DMS 273 (cell line): ENCODE results near the gene ITGA2B.
"Not testable (repeated sequence)": the region's sequence is repeated elsewhere in the genome, so short reads cannot be mapped to it uniquely, and the experiment has no call there.

Experiments used
- DNase-seq: peaks from one replicate; lab custom pipeline; 2025; ENCODE audit not compliant: unreplicated experiment; lab: John Stamatoyannopoulos, UW

ITGA2B gene

DNA sequence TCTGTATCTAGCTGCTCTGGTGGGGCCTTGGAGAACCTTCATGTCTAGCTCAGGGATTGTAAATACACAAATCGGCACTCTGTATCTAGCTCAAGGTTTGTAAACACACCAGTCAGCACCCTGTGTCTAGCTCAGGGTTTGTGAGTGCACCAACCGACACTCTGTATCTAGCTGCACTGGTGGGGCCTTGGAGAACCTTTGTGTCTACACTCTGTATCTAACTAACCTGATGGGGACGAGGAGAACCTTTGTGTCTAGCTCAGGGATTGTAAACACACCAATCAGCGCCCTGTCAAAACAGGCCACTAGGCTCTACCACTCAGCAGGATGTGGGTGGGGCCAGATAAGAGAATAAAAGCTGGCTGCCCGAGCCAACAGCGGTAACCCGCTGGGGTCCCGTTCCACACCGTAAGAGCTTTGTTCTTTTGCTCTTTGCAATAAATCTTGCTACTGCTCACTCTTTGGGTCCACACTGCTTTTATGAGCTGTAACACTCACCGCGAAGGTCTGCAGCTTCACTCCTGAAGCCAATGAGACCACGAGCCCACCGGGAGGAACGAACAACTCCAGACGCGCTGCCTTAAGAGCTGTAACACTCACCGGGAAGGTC is 19.9 kb downstream of the ITGA2B start:
- DNase-seq, result not testable (repeated sequence)

DNA sequence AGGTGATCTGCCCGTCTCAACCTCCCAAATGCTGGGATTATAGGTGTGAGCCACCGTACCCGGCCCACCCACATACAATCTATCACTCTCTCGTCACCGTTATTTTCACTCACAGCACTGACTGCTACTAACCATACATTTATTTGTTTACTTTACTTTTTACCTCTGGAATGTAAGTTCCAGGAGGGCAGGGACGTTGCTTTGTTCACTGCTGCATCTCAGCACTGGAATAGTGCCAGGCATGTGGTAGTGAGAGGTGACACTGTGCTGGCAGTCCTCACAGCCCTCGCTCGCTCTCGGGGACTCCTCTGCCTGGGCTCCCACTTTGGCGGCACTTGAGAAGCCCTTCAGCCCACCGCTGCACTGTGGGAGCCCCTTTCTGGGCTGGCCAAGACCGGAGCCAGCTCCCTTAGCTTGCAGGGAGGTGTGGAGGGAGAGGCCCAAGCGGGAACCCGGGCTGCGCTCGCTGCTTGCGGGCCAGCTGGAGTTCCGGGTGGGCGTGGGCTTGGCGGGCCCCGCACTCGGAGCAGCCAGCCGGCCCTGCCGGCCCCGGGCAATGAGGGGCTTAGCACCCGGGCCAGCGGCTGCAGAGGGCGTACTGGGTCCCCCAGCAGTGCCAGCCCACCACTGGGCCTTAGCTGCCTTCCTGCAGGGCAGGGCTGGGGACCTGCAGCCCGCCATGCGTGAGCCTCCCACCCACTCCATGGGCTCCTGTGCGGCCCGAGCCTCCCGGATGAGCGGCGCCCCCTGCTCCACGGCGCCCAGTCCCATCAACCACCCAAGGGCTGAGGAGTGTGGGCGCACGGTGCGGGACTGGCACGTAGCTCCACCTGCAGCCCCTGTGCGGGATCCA is 20.8 kb downstream of the ITGA2B start:
- not testable (repeated sequence) for DNase-seq

DNA sequence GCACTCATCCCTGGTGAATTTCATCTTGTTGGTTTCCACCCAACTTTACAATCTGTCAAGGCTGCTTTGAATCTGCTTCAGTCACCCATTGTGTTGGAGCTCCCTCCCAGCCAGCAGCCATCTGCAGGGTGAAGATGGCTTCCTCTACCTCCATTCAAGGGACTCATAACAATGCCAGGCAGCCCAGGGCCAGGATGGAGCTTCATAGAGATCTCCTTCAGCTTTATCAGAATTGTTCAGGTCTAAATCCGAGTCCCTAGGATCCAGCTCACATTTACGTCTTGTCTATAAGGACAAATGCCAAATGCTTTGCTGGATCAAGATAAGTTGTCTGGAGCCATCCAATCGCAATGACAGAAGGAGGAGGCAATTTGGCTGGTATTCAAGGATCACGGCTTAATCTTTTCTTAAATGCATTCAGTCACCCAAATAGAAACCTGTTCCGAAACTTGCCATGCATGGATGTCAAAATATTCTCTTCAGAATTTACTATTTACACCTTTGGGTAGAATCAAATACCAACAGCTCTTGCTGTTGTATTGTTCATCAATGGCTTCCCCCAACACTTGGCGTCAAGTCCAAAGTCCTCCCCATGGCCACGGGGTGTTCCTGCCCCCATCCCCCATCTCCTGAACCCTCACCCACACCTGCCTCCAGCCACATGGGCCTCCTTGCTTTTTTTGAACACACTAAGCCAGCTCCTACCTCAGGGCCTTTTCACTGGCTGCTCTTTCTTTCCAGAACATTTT is 22.0 kb downstream of the ITGA2B start:
- peak; percentile 62 for DNase-seq

DNA sequence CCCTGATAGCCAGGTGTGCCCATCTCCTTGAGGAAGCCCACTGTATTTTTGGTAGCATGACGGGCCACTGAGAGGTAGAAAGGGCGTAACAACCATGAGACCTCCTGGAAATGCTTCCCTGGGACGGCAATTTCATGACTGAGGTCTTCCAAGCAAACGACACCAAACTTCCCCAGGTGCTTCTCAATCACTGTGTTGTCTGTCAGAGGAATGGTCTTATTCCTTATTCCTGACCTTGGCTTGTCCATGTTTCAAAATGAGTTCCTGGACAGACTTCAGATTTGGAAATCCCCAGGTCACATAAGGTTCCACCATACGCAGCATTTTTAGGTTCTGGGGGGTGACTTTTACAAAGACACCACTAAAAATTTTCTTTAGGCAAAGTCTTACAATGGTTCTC is 24.4 kb downstream of the ITGA2B start:
- not testable (repeated sequence) for DNase-seq

DNA sequence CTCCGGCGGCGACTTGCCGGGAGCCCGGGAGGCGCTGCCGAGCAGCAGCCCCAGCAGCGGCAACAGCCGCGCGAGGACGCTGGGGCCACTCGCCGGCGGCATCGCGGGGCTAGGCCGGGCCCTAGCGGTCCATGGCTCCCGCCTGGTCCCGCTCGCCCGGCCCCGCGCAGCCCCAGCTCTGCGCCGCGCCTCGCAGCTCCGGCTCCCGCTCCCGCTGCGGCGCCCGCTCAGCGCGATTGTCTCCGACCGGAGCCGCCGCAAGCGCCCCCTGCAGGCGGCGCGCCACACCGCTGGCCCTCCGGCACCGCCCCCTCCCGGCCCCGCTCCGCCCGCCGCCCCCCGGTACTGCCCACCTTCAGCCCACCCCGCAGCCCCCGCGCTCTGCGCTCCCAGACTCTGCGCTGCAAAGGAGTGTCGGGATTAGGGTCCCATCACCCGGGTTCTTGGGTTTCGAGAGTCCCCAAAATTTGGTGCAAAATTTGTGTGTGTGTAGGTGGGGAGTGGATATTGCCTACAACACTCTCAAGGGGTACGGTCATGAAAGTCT is 25.8 kb downstream of the ITGA2B start, which contains the start of gene FAM171A2:
TSS of gene FAM171A2 (minus strand) at position 241 of the 547 bp plus-strand sequence. CDS start at position 102, 139 bp downstream.
- peak; percentile 90 for DNase-seq

DNA sequence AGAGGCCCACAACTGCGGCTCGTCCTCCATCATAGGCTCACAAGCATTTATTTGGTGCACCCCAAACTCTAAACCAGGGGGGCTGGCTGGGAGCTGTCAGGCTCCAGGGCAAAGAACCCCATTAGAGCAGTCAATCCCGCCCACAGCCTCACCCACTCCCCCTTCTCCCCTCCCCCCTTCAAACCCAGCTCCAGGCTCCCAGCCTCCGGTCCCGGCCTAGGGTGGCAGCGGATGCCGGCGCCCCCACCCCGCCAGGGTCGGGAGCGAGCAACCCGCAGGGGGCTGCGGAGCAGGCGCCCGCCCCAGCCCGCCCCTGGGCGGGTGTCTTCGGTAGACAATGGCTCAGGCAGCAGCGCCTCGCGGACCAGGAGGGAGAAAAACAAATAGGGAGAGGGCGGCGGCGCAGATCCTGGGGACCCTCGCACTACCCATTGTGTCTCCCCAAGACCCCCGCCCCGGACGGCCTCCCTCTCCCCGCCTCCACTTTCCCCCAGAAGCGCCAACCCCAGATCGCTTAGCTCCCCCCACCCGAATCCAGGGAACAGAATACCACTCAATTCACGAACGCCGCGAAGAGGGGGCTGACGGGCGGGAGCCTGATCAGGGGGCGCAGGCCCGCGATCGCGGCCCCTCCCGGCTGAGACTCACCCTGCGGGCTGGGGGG is 26.4 kb downstream of the ITGA2B start:
- DNase-seq, result peak; percentile 71

DNA sequence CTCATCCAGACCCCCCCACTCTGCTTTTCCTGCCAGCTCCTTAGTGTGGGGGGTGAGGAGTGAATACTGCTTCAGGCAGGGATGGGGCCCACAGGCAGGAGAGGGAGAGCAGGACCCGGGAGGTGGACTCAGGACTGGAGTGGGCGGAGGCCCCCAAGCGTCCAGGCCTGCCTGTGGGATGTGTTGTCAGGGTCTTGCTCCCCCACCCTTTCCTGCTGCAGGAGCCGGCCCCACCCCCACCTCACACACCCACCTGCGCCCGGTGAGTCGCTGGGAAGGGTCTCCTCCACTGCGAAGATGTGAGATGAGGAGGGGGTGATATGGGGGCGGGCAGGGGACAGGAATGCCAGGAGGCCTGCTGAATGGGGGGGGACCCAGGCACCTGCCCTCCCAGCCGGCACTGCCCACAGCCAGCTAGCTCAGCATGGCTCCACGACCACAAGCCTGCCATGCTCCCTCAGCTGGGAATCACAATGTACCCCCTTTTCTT is 26.9 kb downstream of the ITGA2B start:
- no peak for DNase-seq

DNA sequence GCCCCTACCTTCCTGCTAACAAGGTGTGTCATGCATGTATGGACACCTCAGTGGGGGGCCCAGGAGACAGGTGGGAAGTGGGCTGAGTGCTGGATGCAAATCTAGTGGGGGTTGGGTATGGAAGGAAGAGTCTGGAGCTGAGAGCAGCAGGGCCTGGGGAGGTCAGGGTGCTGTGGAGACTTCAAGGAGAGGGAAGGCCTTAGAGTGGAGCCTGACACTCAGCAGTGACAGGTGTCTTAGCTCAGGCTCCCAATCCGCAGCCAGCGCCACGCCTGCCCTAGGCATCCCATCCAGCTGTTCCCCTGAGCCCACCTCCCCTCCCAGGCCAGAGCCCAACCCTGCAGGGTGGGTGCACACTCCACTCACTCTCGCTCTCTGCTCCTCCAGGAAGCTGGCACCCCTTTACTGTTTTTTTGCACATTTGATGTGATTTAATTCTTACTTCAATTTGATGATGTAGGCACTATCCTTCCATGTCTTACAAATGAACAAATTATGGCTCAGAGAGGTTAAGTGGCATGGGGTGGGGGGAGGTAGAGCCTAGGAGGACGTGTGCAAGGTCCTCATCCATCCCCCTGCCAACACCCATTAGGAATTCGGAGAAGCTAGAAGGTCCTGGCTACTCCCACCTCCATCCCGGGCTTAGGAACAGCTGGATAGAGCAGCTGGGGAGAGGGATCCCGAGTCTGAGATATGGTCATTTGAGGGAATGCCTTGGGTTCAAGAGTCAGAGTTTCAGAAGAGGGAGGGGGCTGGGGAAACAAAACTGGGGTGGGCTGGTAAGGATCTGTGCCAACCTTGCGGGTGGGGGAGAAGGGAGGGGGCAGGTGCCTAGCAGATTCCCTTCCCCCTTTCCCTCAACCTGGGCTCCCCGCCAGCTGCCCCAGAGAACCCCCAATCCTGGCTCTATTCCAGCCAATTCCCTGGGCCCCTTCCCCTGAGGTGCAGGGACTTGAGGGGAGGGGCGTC is 27.9 kb downstream of the ITGA2B start:
- peak; percentile 68 for DNase-seq

DNA sequence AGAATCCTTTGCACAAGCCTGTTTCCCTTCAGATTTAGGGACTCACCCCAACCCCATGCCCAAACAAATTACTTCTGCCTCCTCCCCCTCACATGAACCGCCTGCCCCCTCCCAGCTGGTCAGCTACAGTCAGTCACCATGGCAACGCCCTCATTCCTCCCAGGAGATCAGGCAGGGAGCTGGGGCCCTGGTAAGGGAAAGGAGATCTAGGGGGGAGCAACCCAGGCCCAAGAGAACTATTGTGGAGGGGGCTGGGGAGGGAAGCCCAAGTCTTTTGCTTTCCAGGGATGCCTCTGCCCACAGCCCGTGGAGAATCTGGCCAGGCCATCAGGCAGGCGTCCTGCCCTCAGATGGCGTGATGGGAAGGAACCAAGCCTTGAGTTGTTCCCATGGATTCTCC is 28.6 kb downstream of the ITGA2B start:
- DNase-seq, result peak; percentile 67

DNA sequence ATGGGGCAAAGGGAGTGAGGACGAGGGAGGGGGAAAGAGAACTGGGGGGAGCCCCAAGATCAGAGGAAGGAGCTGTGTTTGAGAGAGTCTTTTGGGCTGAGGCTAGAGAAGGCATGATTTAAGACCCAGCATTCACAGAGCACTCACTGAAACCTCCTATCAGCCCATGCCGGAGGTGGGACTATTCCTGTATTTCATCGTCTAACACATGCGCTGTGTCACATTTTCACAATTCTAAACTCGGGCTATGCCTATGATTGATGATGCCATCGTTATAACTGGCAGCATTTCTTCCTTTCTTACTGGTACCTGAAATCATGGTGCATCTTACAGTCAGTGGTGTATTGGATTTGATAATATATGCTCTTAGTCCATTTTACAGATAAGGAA is 29.3 kb downstream of the ITGA2B start:
- no peak for DNase-seq

DNA sequence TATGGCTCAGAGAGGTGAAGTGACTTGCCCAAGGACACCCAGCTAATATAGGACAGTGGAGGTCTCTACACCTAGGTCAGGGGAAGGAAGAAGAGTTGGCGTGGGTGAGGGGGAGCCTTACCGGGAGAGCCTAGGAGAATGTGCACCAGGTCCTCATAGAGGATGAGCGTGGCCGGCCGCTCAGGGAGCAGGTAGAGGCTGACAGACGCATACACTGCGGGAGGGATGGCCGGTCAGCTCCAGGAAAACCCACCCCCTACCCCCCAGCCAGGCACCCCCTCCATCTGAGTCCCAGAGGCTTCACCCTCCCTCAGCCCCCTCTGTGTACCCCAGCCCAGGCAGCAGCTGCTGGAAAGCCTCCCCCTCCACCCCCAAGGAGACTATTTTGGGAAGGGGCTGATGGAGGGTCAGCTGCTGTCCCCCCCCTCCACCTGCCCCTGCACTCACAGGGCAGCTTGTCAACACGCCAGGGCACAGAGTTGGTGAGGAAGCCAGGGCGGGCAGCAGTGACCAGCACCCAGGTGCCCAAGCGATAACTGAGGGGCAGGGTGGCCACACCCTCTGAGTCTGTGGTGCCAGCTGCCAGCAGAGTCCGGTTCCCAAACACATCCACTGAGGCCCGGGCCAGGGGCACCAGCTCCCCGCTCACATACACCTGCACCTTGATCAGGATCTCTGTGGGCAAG is 29.8 kb downstream of the ITGA2B start:
- DNase-seq, result no peak

DNA sequence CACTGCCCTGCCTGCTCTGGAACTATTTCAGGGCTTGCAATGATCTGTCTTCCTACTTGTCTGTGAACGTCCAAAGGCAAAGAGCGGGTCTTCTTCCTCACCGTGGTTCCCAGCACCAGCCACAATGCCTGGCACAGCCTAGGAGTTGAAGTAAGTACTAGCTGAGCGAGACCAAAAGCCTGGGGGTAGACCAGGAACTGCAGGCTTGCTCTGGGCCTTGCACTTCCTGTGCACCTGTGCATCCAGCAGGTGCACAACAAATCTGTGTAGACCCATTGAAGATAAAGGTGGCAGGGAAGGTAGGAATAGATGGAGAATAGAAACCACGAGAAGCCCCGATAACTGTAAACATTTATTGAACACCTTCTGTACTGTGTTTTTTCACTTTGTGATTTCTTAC is 30.4 kb downstream of the ITGA2B start:
- no peak for DNase-seq

DNA sequence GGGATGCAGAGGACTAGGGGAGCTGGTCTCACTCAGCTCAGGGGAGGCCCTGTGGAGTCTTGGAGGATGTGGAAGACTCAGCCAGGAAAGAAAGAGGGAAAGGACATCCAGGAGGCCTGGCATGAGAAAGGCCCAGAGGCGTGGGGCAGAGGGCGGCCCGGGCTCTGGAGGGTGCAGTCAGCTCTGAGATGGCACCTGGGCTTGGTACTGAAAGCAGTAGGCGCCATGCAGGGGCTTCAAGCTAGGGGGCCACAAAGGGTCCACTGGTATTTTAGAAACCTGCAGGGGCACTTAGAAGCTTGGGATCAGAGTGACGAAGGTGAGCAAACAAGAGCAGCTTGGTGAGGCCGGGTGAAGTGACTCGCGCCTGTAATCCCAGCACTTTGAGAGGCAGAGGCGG is 31.4 kb downstream of the ITGA2B start:
- no peak for DNase-seq

DNA sequence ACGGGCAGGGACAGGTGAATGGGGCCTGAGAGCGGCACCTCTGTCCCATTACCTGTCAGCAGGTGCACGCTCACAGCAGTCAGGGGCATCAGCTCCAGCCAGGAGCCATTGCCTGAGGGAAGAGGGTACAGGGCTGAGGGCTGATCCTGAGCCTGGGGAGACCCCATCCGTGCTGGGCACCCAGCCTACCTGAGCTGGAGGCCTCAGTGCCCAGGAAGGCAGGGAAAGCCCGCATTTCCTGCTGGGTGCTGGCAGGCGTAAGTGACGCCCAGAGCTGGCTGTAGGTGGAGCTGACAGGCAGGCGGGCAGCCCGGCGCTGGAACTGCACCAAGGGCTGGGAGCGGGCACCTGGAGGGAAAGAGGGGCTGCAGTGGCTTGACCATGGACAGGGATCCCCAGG is 33.2 kb downstream of the ITGA2B start:
- no peak for DNase-seq

DNA sequence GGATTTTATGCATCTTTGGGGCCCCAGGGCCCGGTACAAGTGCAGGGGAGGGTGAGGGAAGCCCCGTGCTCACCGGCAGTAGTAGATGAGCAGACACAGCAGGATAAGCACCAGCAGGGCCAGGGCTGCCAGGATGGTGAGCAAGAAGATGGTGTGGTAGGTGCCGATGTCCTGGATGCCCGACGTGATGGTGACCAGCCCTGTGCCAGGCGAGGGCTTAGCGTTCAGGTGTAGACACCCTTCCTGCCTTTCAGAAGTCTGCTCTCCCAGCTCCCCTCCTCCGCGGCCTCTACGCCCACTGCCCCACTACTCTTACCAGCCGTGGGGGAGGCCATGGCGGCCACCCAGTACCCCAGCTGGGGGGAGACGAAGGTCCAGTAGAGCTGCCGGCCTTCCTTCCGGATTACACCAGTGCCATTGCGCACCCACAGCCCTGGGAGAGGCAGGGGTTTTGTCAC is 33.8 kb downstream of the ITGA2B start:
- DNase-seq, result no peak

DNA sequence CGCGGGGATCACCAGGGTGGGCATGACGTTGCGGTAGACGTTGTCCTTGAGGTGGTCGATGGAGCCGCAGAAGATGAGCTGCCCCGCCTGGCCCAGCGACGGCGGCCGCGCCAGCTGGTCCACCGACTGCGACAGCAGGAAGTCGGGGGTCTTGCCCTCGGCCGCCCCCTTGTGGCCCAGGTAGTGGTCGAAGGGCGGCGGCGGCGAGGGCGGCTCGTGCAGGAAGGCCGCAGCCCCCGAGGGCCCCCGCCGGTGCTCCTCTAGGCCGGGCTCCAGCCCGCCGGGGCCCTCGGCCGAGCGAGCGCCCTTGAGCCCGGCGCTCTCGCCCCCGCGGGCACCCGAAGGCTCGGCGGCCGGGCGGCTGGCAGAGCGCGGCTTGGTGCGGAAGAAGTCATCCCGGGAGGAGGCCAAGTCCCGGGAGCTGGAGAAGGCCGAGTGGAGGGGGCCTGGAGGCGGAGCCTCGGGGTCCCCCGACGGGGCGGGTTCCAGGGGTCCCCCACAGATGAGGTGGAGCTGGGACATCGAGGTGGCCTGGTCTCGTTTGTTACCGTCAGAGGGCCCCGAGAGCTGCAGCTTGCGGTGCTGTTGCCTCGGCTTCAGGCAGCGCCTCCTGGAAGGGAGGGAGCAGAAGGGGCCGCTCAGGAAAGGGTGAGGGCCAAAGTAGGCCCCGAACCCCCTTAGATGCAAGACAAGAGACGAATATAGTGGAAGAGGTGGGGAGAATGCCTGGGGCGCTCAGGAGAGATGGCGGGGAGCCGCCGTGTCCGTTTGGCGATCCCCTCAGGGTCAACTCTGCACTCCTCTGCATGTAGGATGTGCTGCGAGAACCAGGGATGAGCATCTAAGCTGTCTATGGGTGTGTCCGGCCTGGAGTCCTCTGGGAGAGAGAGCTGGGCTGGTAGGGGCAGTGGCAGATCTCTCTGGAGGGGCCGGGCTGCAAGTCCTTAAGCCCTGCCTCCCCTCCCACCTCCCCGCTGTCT is 34.6 kb downstream of the ITGA2B start:
- peak; percentile 60 for DNase-seq

DNA sequence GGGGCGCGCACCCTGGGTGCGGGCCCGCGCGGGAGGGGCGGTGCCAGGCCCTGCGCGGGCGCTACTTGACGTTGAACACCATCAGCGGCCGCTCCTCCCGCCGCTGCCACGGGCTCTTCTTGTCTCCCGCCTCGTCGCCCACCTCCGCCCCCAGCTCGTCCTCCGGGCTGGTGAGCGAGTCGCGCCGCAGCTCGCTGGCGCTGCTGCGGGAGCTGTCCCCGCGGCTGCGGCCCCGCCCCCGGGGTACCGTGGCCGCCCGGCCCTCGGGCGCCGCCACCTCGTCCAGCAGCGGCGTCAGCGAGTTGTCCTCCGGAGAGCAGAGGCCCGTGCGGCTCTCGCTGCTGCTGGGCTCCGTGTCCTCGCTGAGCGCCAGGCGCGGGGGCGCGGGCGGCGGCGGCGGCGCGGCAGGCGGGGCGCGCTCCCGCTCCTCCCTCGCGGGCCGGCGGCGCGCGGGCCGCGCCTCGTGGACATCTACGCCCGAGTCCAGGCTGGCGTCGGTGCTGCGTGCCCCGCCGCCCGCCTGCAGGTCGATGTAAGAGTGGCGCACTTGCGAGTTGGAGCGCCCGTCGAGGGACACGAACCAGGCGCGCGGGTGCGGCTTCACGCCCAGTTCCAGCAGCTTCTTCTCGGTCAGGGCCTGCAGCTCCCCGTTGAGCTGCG is 35.6 kb downstream of the ITGA2B start:
- DNase-seq, result peak; percentile 68
